MCF 10A (cell line): Measurements from ENCODE around the gene FRY. TPM values are rescaled to one million over a fixed set of nuclear protein-coding genes. Genes with fewer than 3 reads are reported as not detected.
"Not testable (repeated sequence)": the region's sequence is repeated elsewhere in the genome, so short reads cannot be mapped to it uniquely, and the experiment has no call there.

Experiments used
- BruUV-seq: library from RNA; stranded (reverse); fragments of 400-500 nt; replicated peaks from 2 replicates; lab custom pipeline; 2021; lab: Mats Ljungman, UMichigan
- CTCF ChIA-PET: fragments of 300-600 bp; sonication (Branson Sonifier 250); formaldehyde crosslinking; extraction: SDS; loops from one replicate; lab custom pipeline; 2021; ENCODE audit warnings: antibody characterized with exemption, inconsistent platforms; lab: Yijun Ruan, JAX
- POLR2A ChIA-PET: fragments of 300-600, 350-650 bp; sonication (Branson Sonifier 250); formaldehyde crosslinking; extraction: SDS; loops from one replicate; lab custom pipeline; 2020; ENCODE audit warnings: antibody characterized with exemption, inconsistent platforms; lab: Yijun Ruan, JAX
- DNase-seq: peaks from one replicate; pipeline ENCODE4 v3.0.0-alpha.2; 2018; ENCODE audit not compliant: unreplicated experiment
- H3K27ac Mint-ChIP-seq: one replicate; pipeline ENCODE4 v1.8.0; 2022; ENCODE audit warnings: mild to moderate bottlenecking, low read depth, mixed read lengths; ENCODE audit not compliant: unreplicated experiment
- H3K27me3 Mint-ChIP-seq: one replicate; pipeline ENCODE4 v1.8.0; 2022; ENCODE audit warnings: mixed read lengths; ENCODE audit not compliant: insufficient read depth, unreplicated experiment
- H3K36me3 Mint-ChIP-seq: one replicate; pipeline ENCODE4 v1.8.0; 2022; ENCODE audit warnings: mild to moderate bottlenecking, moderate library complexity, mixed read lengths; ENCODE audit not compliant: insufficient read depth, unreplicated experiment
- H3K4me1 Mint-ChIP-seq: one replicate; pipeline ENCODE4 v1.8.0; 2022; ENCODE audit warnings: mixed read lengths; ENCODE audit not compliant: insufficient read depth, unreplicated experiment
- H3K4me3 Mint-ChIP-seq: one replicate; pipeline ENCODE4 v1.8.0; 2022; ENCODE audit warnings: mild to moderate bottlenecking, moderate library complexity, mixed read lengths; ENCODE audit not compliant: unreplicated experiment
- H3K9me3 Mint-ChIP-seq: one replicate; pipeline ENCODE4 v1.8.0; 2022; ENCODE audit warnings: mixed read lengths; ENCODE audit not compliant: unreplicated experiment
- intact Hi-C: fragments of 100-400 bp; cut with micrococcal nuclease; formaldehyde crosslinking; loops from 2 replicates; pipeline ENCODE4 v1.14.1; 2022
- total RNA-seq: library from RNA; stranded (reverse); gene quantifications from 2 replicates; pipeline ENCODE4 v1.2.3, GENCODE V29; 2022
- TF ChIP-seq, protein P1 (sequence below): fragments of 200-600 bp; IDR thresholded peaks from one replicate; pipeline ENCODE4 v1.8.0; 2022; ENCODE audit warnings: antibody characterized with exemption, mild to moderate bottlenecking; ENCODE audit not compliant: unreplicated experiment

Gene FRY
- total RNA-seq, 1 experiment from 2014 or later: 8.9 TPM

DNA sequence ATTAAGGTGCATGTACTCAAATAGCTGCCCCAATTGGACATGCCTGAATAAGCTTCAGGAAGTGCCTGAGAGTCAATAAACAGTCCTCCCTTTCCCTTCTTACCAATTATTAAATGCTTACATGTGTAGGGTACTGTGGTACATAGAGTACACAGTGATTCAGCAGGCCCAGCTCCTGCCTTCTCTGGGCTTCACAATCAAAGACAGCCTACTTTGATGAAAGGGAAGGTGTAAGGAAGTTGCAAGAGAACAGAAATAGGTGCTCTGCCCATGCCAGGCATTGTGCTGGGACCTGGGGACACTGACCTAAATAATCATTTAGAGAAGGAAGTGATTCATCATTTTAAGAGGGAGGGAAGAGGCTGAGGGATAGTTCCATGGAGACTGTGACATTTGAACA lies 17.2 kb downstream of the FRY start:
- Mint-ChIP-seq H3K27me3 (no peaks in the 10 kb centered on the region), H3K4me1 (peaks cover 6% of the 10 kb centered on the region), H3K36me3 (no peaks in the 10 kb centered on the region), H3K9me3 (no peaks in the 10 kb centered on the region), H3K4me3 (no peak overlapping the region), H3K27ac (no peak overlapping the region)
- no peak for DNase-seq
- TF ChIP-seq, protein P1, sequence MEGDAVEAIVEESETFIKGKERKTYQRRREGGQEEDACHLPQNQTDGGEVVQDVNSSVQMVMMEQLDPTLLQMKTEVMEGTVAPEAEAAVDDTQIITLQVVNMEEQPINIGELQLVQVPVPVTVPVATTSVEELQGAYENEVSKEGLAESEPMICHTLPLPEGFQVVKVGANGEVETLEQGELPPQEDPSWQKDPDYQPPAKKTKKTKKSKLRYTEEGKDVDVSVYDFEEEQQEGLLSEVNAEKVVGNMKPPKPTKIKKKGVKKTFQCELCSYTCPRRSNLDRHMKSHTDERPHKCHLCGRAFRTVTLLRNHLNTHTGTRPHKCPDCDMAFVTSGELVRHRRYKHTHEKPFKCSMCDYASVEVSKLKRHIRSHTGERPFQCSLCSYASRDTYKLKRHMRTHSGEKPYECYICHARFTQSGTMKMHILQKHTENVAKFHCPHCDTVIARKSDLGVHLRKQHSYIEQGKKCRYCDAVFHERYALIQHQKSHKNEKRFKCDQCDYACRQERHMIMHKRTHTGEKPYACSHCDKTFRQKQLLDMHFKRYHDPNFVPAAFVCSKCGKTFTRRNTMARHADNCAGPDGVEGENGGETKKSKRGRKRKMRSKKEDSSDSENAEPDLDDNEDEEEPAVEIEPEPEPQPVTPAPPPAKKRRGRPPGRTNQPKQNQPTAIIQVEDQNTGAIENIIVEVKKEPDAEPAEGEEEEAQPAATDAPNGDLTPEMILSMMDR: no peak
- intact Hi-C loops: no loop called here
- POLR2A ChIA-PET: interaction anchor here (1.0 to 1.1 kb wide), 2 partner anchors 17 to 77 kb away, joined by 3 to 4 read pairs; partner anchors contain the start of gene FRY
- BruUV-seq: no TSS peak
- CTCF ChIA-PET: interaction anchor here (0.8 to 1.4 kb wide), 2 partner anchors 14 to 135 kb away, joined by 3 read pairs; no protein-coding TSS in a partner anchor

DNA sequence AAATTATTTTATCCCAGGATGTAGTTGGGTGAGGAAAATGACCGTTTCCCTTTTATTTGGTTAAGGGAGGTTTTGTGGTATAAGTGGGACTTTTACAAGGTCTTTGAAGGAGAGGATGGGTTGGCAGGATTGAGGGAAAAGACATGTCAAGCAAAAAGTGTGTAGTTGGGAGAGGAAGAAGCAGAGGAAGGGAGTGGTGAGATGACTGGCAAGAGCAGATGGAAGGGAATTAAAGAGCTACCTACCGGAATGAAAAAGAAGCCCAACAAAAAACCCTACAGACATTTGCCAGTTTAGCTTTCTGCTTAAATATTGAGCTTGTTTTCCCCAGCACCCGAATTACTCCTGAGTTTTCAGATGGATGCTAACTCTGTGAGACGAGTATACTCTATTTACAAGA lies 19.6 kb downstream of the FRY start:
- Mint-ChIP-seq H3K9me3 (no peaks in the 10 kb centered on the region), H3K4me3 (no peak overlapping the region), H3K27me3 (no peaks in the 10 kb centered on the region), H3K27ac (no peak overlapping the region), H3K36me3 (no peaks in the 10 kb centered on the region), H3K4me1 (peaks cover 6% of the 10 kb centered on the region)
- DNase-seq: no peak
- ChIA-PET POLR2A (no interaction called here), CTCF (interaction anchor here (0.5 kb wide), 1 partner anchor 138 kb away, joined by 3 read pairs; no protein-coding TSS in a partner anchor)
- intact Hi-C loops: no loop called here
- TF ChIP-seq, protein P1: no peak
- BruUV-seq: no TSS peak

DNA sequence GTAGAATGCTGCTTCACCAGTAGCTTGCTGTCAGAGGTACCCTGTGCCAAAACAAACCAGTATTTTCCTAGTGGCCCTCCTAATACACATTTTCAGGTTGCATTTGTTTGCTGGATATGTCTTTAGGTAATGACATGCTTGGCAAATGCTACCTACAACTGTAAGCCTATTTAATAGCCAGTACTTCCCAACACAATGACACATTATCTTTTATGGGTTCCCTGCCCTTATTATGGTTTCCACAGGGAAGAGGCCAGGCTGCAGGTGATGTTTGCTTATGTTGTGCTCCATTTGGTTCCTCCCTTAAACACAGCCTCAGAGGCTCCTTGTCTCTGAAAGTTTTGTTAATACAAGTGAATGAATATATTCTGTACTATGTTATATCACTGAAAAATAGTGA lies 24.7 kb downstream of the FRY start:
- BruUV-seq: no TSS peak
- Mint-ChIP-seq H3K27me3 (no peaks in the 10 kb centered on the region), H3K27ac (no peak overlapping the region), H3K4me3 (no peak overlapping the region), H3K36me3 (no peaks in the 10 kb centered on the region), H3K9me3 (no peaks in the 10 kb centered on the region), H3K4me1 (no peaks in the 10 kb centered on the region)
- TF ChIP-seq, protein P1: no peak
- no peak for DNase-seq
- ChIA-PET CTCF (no interaction called here), POLR2A (no interaction called here)
- intact Hi-C loops: no loop called here

DNA sequence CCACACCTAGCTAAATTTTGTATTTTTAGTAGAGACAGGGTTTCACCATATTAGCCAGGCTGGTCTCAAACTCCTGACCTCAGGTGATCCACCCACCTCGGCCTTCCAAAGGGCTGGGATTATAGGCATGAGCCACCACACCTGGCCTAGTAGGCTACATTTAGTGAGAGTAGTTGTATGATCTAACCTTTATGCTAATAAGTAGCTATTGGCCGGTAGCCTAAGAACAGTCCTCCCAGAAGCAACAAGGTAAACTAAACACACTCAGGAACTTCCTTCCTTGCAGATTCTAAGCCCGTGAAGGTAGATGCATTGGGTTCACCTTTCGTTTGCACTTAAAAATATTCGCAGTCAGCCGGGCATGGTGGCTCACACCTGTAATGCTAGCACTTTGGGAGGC lies 25.8 kb downstream of the FRY start:
- H3K27me3 Mint-ChIP-seq, H3K27ac Mint-ChIP-seq, BruUV-seq, DNase-seq, H3K9me3 Mint-ChIP-seq, CTCF ChIA-PET, intact Hi-C loops, H3K4me3 Mint-ChIP-seq, H3K4me1 Mint-ChIP-seq, H3K36me3 Mint-ChIP-seq: not testable (repeated sequence)
- POLR2A ChIA-PET: interaction anchor here (0.6 kb wide), 1 partner anchor 782 kb away, joined by 3 read pairs; no protein-coding TSS in a partner anchor
